T-helper 1 cell treated with Interleukin-12 subunit alpha and Interleukin-12 subunit beta and Interleukin-4 antibody, amounts not matched to agents 30 μg/mL and 1 μg/mL, for 36 hours (primary cell): Measurements from ENCODE around the gene ACHE.
"Not testable (repeated sequence)": the region's sequence is repeated elsewhere in the genome, so short reads cannot be mapped to it uniquely, and the experiment has no call there.

Experiments
- H3K27ac Mint-ChIP-seq: one replicate; pipeline ENCODE4 v1.8.0; 2021; ENCODE audit warnings: mild to moderate bottlenecking, mixed read lengths
- H3K27me3 Mint-ChIP-seq: one replicate; pipeline ENCODE4 v1.8.0; 2021; ENCODE audit warnings: low read depth, mixed read lengths
- H3K36me3 Mint-ChIP-seq: one replicate; pipeline ENCODE4 v1.8.0; 2021; ENCODE audit warnings: low read depth, mixed read lengths
- H3K4me1 Mint-ChIP-seq: one replicate; pipeline ENCODE4 v1.8.0; 2021; ENCODE audit warnings: low read depth, mixed read lengths
- H3K4me3 Mint-ChIP-seq: one replicate; pipeline ENCODE4 v1.8.0; 2021; ENCODE audit warnings: mild to moderate bottlenecking, moderate library complexity, mixed read lengths
- H3K9me3 Mint-ChIP-seq: one replicate; pipeline ENCODE4 v1.8.0; 2021; ENCODE audit warnings: mixed read lengths

The ACHE gene

GRCh38 chr7:100910443-100910842 is 14.8 kb upstream of the ACHE start:
- not testable (repeated sequence) for H3K36me3 Mint-ChIP-seq, H3K4me1 Mint-ChIP-seq, H3K27ac Mint-ChIP-seq, H3K9me3 Mint-ChIP-seq, H3K4me3 Mint-ChIP-seq, H3K27me3 Mint-ChIP-seq

- Mint-ChIP-seq H3K9me3 (no peaks in the 10 kb centered on the region), H3K4me1 (no peaks in the 10 kb centered on the region), H3K4me3 (no peak overlapping the region), H3K27ac (no peak overlapping the region), H3K36me3 (no peaks in the 10 kb centered on the region), H3K27me3 (peaks cover 8% of the 10 kb centered on the region)
These were observed 12.8 kb upstream of the ACHE start for GRCh38 chr7:100908512-100908911.

- Mint-ChIP-seq H3K27me3 (peaks cover 18% of the 10 kb centered on the region), H3K9me3 (no peaks in the 10 kb centered on the region), H3K4me1 (peaks cover 3% of the 10 kb centered on the region), H3K27ac (no peak overlapping the region), H3K36me3 (no peaks in the 10 kb centered on the region), H3K4me3 (no peak overlapping the region)
These were observed 7.0 kb upstream of the ACHE start for GRCh38 chr7:100902638-100903037.

- Mint-ChIP-seq H3K4me1 (peaks cover 3% of the 10 kb centered on the region), H3K9me3 (no peaks in the 10 kb centered on the region), H3K36me3 (no peaks in the 10 kb centered on the region), H3K27me3 (peaks cover 24% of the 10 kb centered on the region), H3K4me3 (no peak overlapping the region), H3K27ac (no peak overlapping the region)
These were observed 6.2 kb upstream of the ACHE start for GRCh38 chr7:100901921-100902332.

GRCh38 chr7:100900978-100901377 is 5.3 kb upstream of the ACHE start:
- Mint-ChIP-seq H3K36me3 (no peaks in the 10 kb centered on the region), H3K4me1 (peaks cover 7% of the 10 kb centered on the region), H3K27me3 (peaks cover 29% of the 10 kb centered on the region), H3K4me3 (no peak overlapping the region), H3K27ac (no peak overlapping the region), H3K9me3 (no peaks in the 10 kb centered on the region)

- peaks cover 32% of the 10 kb centered on the region for H3K27me3 Mint-ChIP-seq
- H3K4me1 Mint-ChIP-seq = peaks cover 9% of the 10 kb centered on the region
These were observed 3.7 kb upstream of the ACHE start for GRCh38 chr7:100899432-100899831.

GRCh38 chr7:100897772-100898454 is 2.2 kb upstream of the ACHE start:
- H3K4me3 Mint-ChIP-seq = peak overlapping the region; percentile 36
- H3K27ac Mint-ChIP-seq = no peak overlapping the region
- H3K36me3 Mint-ChIP-seq = no peaks in the 10 kb centered on the region
- H3K27me3 Mint-ChIP-seq = peaks cover 44% of the 10 kb centered on the region
- H3K9me3 Mint-ChIP-seq = no peaks in the 10 kb centered on the region
- peaks cover 9% of the 10 kb centered on the region for H3K4me1 Mint-ChIP-seq

More at GRCh38 chr7:100899432-100899831, 3.7 kb upstream of the ACHE start:
- no peak overlapping the region for H3K27ac Mint-ChIP-seq
- no peak overlapping the region for H3K4me3 Mint-ChIP-seq
- no peaks in the 10 kb centered on the region for H3K36me3 Mint-ChIP-seq
- no peaks in the 10 kb centered on the region for H3K9me3 Mint-ChIP-seq

GRCh38 chr7:100896732-100897608 is 1.3 kb upstream of the ACHE start:
- H3K36me3 Mint-ChIP-seq = no peaks in the 10 kb centered on the region
- H3K4me3 Mint-ChIP-seq = peak overlapping the region; percentile 54
- peak overlapping the region; percentile 63 for H3K27ac Mint-ChIP-seq
- peaks cover 9% of the 10 kb centered on the region for H3K4me1 Mint-ChIP-seq
- peaks cover 53% of the 10 kb centered on the region for H3K27me3 Mint-ChIP-seq
- H3K9me3 Mint-ChIP-seq = no peaks in the 10 kb centered on the region

- Mint-ChIP-seq H3K27me3 (peaks cover 61% of the 10 kb centered on the region), H3K4me1 (peaks cover 13% of the 10 kb centered on the region), H3K9me3 (no peaks in the 10 kb centered on the region), H3K4me3 (peak overlapping the region; percentile 56), H3K27ac (no peak overlapping the region), H3K36me3 (no peaks in the 10 kb centered on the region)
These were observed 456 bp upstream of the ACHE start for GRCh38 chr7:100895956-100896731.

- H3K9me3 Mint-ChIP-seq = no peaks in the 10 kb centered on the region
- no peaks in the 10 kb centered on the region for H3K36me3 Mint-ChIP-seq
- H3K27me3 Mint-ChIP-seq = peaks cover 61% of the 10 kb centered on the region
- no peak overlapping the region for H3K27ac Mint-ChIP-seq
- peaks cover 15% of the 10 kb centered on the region for H3K4me1 Mint-ChIP-seq
- no peak overlapping the region for H3K4me3 Mint-ChIP-seq
These were observed 608 bp downstream of the ACHE start for GRCh38 chr7:100894860-100895700.

- H3K27ac Mint-ChIP-seq = no peak overlapping the region
- no peaks in the 10 kb centered on the region for H3K36me3 Mint-ChIP-seq
- H3K4me3 Mint-ChIP-seq = no peak overlapping the region
- peaks cover 16% of the 10 kb centered on the region for H3K4me1 Mint-ChIP-seq
- H3K9me3 Mint-ChIP-seq = no peaks in the 10 kb centered on the region
- peaks cover 61% of the 10 kb centered on the region for H3K27me3 Mint-ChIP-seq
These were observed 1.6 kb downstream of the ACHE start for GRCh38 chr7:100893910-100894721.

GRCh38 chr7:100893318-100893895 is 2.3 kb downstream of the ACHE start:
- H3K27ac Mint-ChIP-seq = no peak overlapping the region
- peaks cover 60% of the 10 kb centered on the region for H3K27me3 Mint-ChIP-seq
- H3K4me1 Mint-ChIP-seq = peaks cover 18% of the 10 kb centered on the region
- H3K9me3 Mint-ChIP-seq = no peaks in the 10 kb centered on the region
- no peak overlapping the region for H3K4me3 Mint-ChIP-seq
- peaks cover 2% of the 10 kb centered on the region for H3K36me3 Mint-ChIP-seq
